Measurements from ENCODE around the gene LGALS4.

- TF ChIP-seq CTCF (IDR thresholded peaks at IDR 0.05; ENCODE audit: low read length) (no peak), EZH2 (IDR thresholded peaks at IDR 0.05; ENCODE audit: borderline replicate concordance, low read length) (no peak)
Observed at GRCh38 chr19:38816131-38816750, 3.5 kb upstream of the LGALS4 start.
